ENCODE data around the gene TOMM34. TPM values are rescaled to one million over a fixed set of nuclear protein-coding genes. Genes with fewer than 3 reads are reported as not detected.

TOMM34 gene
- total RNA-seq, 4 donors from 2014 or later = 14.4 to 17.3 (median 15.6) TPM

GRCh38 chr20:44956410-44956809 is 3.8 kb downstream of the TOMM34 start:
- DNase-seq (ENCODE audit: low spot score in 2 of 2) = no peak
- TF ChIP-seq POLR2AphosphoS5 (IDR thresholded peaks at IDR 0.05) (no peak), POLR2A (IDR thresholded peaks at IDR 0.05) (no peak), EP300 (IDR thresholded peaks at IDR 0.05) (no peak), CTCF (IDR thresholded peaks at IDR 0.05) (no peak)
- no peaks in the 10 kb centered on the region for H3K27me3 ChIP-seq
- H3K36me3 ChIP-seq = peaks cover 41% of the 10 kb centered on the region
- H3K4me3 ChIP-seq = no peak overlapping the region
- peaks cover 19% of the 10 kb centered on the region for H3K4me1 ChIP-seq
- WGBS = 81% methylated on average over 3 of the region's 3 CpGs
- H3K9me3 ChIP-seq = no peaks in the 10 kb centered on the region
- H3K27ac ChIP-seq = no peak overlapping the region

GRCh38 chr20:44955270-44955669 is 4.9 kb downstream of the TOMM34 start:
- TF ChIP-seq POLR2A (IDR thresholded peaks at IDR 0.05) (no peak), CTCF (IDR thresholded peaks at IDR 0.05) (no peak), EP300 (IDR thresholded peaks at IDR 0.05) (no peak), POLR2AphosphoS5 (IDR thresholded peaks at IDR 0.05) (no peak)
- H3K36me3 ChIP-seq = peaks cover 52% of the 10 kb centered on the region
- H3K9me3 ChIP-seq = no peaks in the 10 kb centered on the region
- WGBS = 94% methylated on average over 4 of the region's 4 CpGs
- H3K27ac ChIP-seq = no peak overlapping the region
- DNase-seq (ENCODE audit: low spot score in 2 of 2) = no peak
- no peak overlapping the region for H3K4me3 ChIP-seq
- peaks cover 14% of the 10 kb centered on the region for H3K4me1 ChIP-seq
- H3K27me3 ChIP-seq = no peaks in the 10 kb centered on the region

GRCh38 chr20:44954211-44954610 is 6.0 kb downstream of the TOMM34 start:
- H3K36me3 ChIP-seq = peaks cover 63% of the 10 kb centered on the region
- no peak for DNase-seq (ENCODE audit: low spot score in 2 of 2)
- H3K27ac ChIP-seq = no peak overlapping the region
- WGBS = 95% methylated on average over 5 of the region's 5 CpGs
- no peaks in the 10 kb centered on the region for H3K27me3 ChIP-seq
- no peak overlapping the region for H3K4me3 ChIP-seq
- no peaks in the 10 kb centered on the region for H3K9me3 ChIP-seq
- peaks cover 6% of the 10 kb centered on the region for H3K4me1 ChIP-seq
- TF ChIP-seq EP300 (IDR thresholded peaks at IDR 0.05) (no peak), POLR2A (IDR thresholded peaks at IDR 0.05) (no peak), CTCF (IDR thresholded peaks at IDR 0.05) (no peak), POLR2AphosphoS5 (IDR thresholded peaks at IDR 0.05) (no peak)

- Histone ChIP-seq H3K27me3 (no peaks in the 10 kb centered on the region), H3K36me3 (peaks cover 74% of the 10 kb centered on the region), H3K4me1 (no peaks in the 10 kb centered on the region), H3K27ac (no peak overlapping the region), H3K4me3 (no peak overlapping the region), H3K9me3 (no peaks in the 10 kb centered on the region)
- DNase-seq (ENCODE audit: low spot score in 2 of 2) = no peak
- WGBS = 100% methylated on average over 1 of the region's 1 CpG
- TF ChIP-seq POLR2AphosphoS5 (IDR thresholded peaks at IDR 0.05) = no peak
- no peak for TF ChIP-seq CTCF (IDR thresholded peaks at IDR 0.05)
- TF ChIP-seq POLR2A (IDR thresholded peaks at IDR 0.05) = no peak
- no peak for TF ChIP-seq EP300 (IDR thresholded peaks at IDR 0.05)
Measured at GRCh38 chr20:44952731-44953130, 7.5 kb downstream of the TOMM34 start.

- Histone ChIP-seq H3K27me3 (no peaks in the 10 kb centered on the region), H3K9me3 (no peaks in the 10 kb centered on the region), H3K36me3 (peaks cover 72% of the 10 kb centered on the region), H3K4me3 (no peak overlapping the region), H3K4me1 (no peaks in the 10 kb centered on the region), H3K27ac (no peak overlapping the region)
- 94% methylated on average over 1 of the region's 1 CpG for WGBS
- no peak for TF ChIP-seq EP300 (IDR thresholded peaks at IDR 0.05)
- TF ChIP-seq POLR2A (IDR thresholded peaks at IDR 0.05) = no peak
- TF ChIP-seq POLR2AphosphoS5 (IDR thresholded peaks at IDR 0.05) = no peak
- TF ChIP-seq CTCF (IDR thresholded peaks at IDR 0.05) = no peak
- no peak for DNase-seq (ENCODE audit: low spot score in 2 of 2)
Measured at GRCh38 chr20:44950368-44950767, 9.8 kb downstream of the TOMM34 start.

Data from suprapubic skin (tissue), 4 donors.